HepG2 (cell line): ENCODE measurements around the gene CDK10. TPM values are rescaled to one million over a fixed set of nuclear protein-coding genes. Genes with fewer than 3 reads are reported as not detected.
A peak's percentile ranks its signal among the peaks of the same experiment; 100 is the strongest.

ENCODE experiments used
- AGO1 ChIP-seq: fragments of 200-400 bp; formaldehyde crosslinking; IDR thresholded peaks from 2 replicates; pipeline ENCODE4 v1.6.1; 2017; ENCODE audit warnings: mild to moderate bottlenecking, low read depth, low read length, moderate library complexity; ENCODE audit not compliant: poor library complexity, severe bottlenecking
- BRCA1 ChIP-seq: sonication (generic); formaldehyde crosslinking; IDR thresholded peaks from 2 replicates; pipeline ENCODE4 v1.4.0; 2020; ENCODE audit warnings: missing genetic modification reagents
- CAMTA2 ChIP-seq: sonication (generic); formaldehyde crosslinking; IDR thresholded peaks from 2 replicates; pipeline ENCODE4 v1.4.0; 2020; ENCODE audit warnings: mild to moderate bottlenecking, missing genetic modification reagents, borderline replicate concordance
- CSRNP1 ChIP-seq: sonication (generic); formaldehyde crosslinking; IDR thresholded peaks from 2 replicates; pipeline ENCODE4 v1.8.1; 2023; ENCODE audit warnings: mild to moderate bottlenecking, missing genetic modification reagents
- FOXO1 ChIP-seq: sonication (generic); formaldehyde crosslinking; IDR thresholded peaks from 2 replicates; pipeline ENCODE4 v1.4.0; 2020; ENCODE audit warnings: missing genetic modification reagents
- GLMP ChIP-seq: sonication (generic); formaldehyde crosslinking; IDR thresholded peaks from 2 replicates; pipeline ENCODE4 v1.9.0; 2021; ENCODE audit warnings: missing genetic modification reagents, mild to moderate bottlenecking, borderline replicate concordance
- GPN1 ChIP-seq: sonication (generic); formaldehyde crosslinking; IDR thresholded peaks from 2 replicates; pipeline ENCODE4 v1.5.1; 2020; ENCODE audit warnings: missing genetic modification reagents, borderline replicate concordance
- HBP1 ChIP-seq: IDR thresholded peaks from 2 replicates; pipeline ENCODE4 v1.6.1; 2016; ENCODE audit warnings: low read depth, control low read depth
- HDAC2 ChIP-seq: sonication (generic); formaldehyde crosslinking; IDR thresholded peaks from 2 replicates; pipeline ENCODE4 v1.4.0; 2020; ENCODE audit warnings: missing genetic modification reagents
- TFE3 ChIP-seq: IDR thresholded peaks from 2 replicates; pipeline ENCODE4 v1.6.1; 2016
- TSC22D2 ChIP-seq: sonication (generic); formaldehyde crosslinking; IDR thresholded peaks from 2 replicates; pipeline ENCODE4 v1.5.1; 2020; ENCODE audit warnings: missing genetic modification reagents, mild to moderate bottlenecking, borderline replicate concordance
- ZBTB2 ChIP-seq: sonication (generic); formaldehyde crosslinking; IDR thresholded peaks from 2 replicates; pipeline ENCODE4 v1.8.0; 2022; ENCODE audit warnings: low read depth, missing genetic modification reagents
- ZBTB38 ChIP-seq: sonication (generic); formaldehyde crosslinking; IDR thresholded peaks from 2 replicates; pipeline ENCODE4 v1.5.1; 2020; ENCODE audit warnings: mild to moderate bottlenecking, missing genetic modification reagents
- ZFP1 ChIP-seq: IDR thresholded peaks from 2 replicates; pipeline ENCODE4 v1.6.1; 2016
- ZNF24 ChIP-seq: fragments of 450-650 bp; IDR thresholded peaks from 2 replicates; pipeline ENCODE4 v1.6.1; 2017; ENCODE audit warnings: antibody characterized with exemption, mild to moderate bottlenecking
- ZNF260 ChIP-seq: sonication (generic); formaldehyde crosslinking; IDR thresholded peaks from 2 replicates; pipeline ENCODE4 v1.4.0; 2020; ENCODE audit warnings: missing genetic modification reagents, low read depth, mild to moderate bottlenecking, borderline replicate concordance
- ZNF296 ChIP-seq: sonication (generic); formaldehyde crosslinking; conservative IDR thresholded peaks from 2 replicates; pipeline ENCODE4 v1.5.0; 2020; ENCODE audit warnings: mild to moderate bottlenecking, missing genetic modification reagents
- ZNF33B ChIP-seq: sonication (generic); formaldehyde crosslinking; IDR thresholded peaks from 2 replicates; pipeline ENCODE4 v1.5.1; 2020; ENCODE audit warnings: mild to moderate bottlenecking, missing genetic modification reagents
- ZNF530 ChIP-seq: sonication (generic); formaldehyde crosslinking; IDR thresholded peaks from 2 replicates; pipeline ENCODE4 v1.5.0; 2020; ENCODE audit warnings: low read depth, mild to moderate bottlenecking, missing genetic modification reagents
- ZNF546 ChIP-seq: sonication (generic); formaldehyde crosslinking; conservative IDR thresholded peaks from 2 replicates; pipeline ENCODE4 v1.8.1; 2023; ENCODE audit warnings: mild to moderate bottlenecking, missing genetic modification reagents
- ZNF576 ChIP-seq: sonication (generic); formaldehyde crosslinking; IDR thresholded peaks from 2 replicates; pipeline ENCODE4 v1.4.0; 2020; ENCODE audit warnings: mild to moderate bottlenecking, missing genetic modification reagents
- ZNF678 ChIP-seq: sonication (generic); formaldehyde crosslinking; IDR thresholded peaks from 2 replicates; pipeline ENCODE4 v1.4.0; 2020; ENCODE audit warnings: mild to moderate bottlenecking, missing genetic modification reagents
- polyA plus RNA-seq, 8 experiments: library from polyadenylated mRNA; depleted of rRNA in 3 of 8; stranded (reverse) in 7 of 8; unstranded in 1 of 8; fragments of >200 nt; fragmentation: Illumina TruSeq in 4 of 8; extraction: Trizol in 4 of 8; gene quantifications; 2 replicates each; pipeline versions ENCODE4 v1.2.1 to v1.2.3, GENCODE V29; 2011 to 2016; ENCODE audit warnings: low read depth in 4 of 8, missing spikeins in 1 of 8, mixed read lengths in 1 of 8; ENCODE audit not compliant: insufficient read depth in 1 of 8
- total RNA-seq, 5 experiments: library from RNA; depleted of rRNA; stranded (reverse); fragments of >200 nt; fragmentation: Illumina TruSeq; extraction: Trizol; gene quantifications; 2 replicates each; pipeline ENCODE4 v1.2.3, GENCODE V29; 2016; ENCODE audit warnings: low read depth in 1 of 5

The CDK10 gene
- total and polyA plus RNA-seq, 2 of the 13 experiments (the other 11 are each of a cell fraction or from before 2014, with no cell fraction given), result 2.5 to 3.9 TPM

GRCh38 chr16:89687092-89687940 lies 827 bp downstream of the CDK10 start (continued):
- TF ChIP-seq ZNF33B (CRISPR knock-in tag) (peak; percentile 97), ZNF296 (CRISPR knock-in tag) (no peak; the same call in 1 of the 2 replicates), ZNF576 (CRISPR knock-in tag) (peak; percentile 92; the same call in 1 of the 2 replicates), GLMP (CRISPR knock-in tag) (no peak), ZNF260 (CRISPR knock-in tag) (no peak), TSC22D2 (CRISPR knock-in tag) (peak; percentile 96), FOXO1 (CRISPR knock-in tag) (peak; percentile 98), TFE3 (CRISPR knock-in tag) (peak; percentile 98), ZBTB2 (peak; percentile 62), ZBTB38 (peak; percentile 97), CSRNP1 (CRISPR knock-in tag) (peak; percentile 99), CAMTA2 (CRISPR knock-in tag) (peak; percentile 93), ZNF546 (CRISPR knock-in tag) (peak; percentile 96), ZFP1 (CRISPR knock-in tag) (peak; percentile 95), GPN1 (CRISPR knock-in tag) (no peak; the same call in 1 of the 2 replicates), ZNF530 (CRISPR knock-in tag) (no peak), HBP1 (CRISPR knock-in tag) (peak; percentile 98), ZNF24 (no peak), BRCA1 (peak; percentile 99), AGO1 (no peak), ZNF678 (peak; percentile 98), HDAC2 (CRISPR knock-in tag) (peak; percentile 96)
